ENCODE measurements around the gene USHBP1.

USHBP1 gene

GRCh38 chr19:17205237-17206140 is 59.1 kb downstream of the USHBP1 start:
- Histone ChIP-seq H3K27me3 (ENCODE audit: insufficient read depth, poor library complexity, severe bottlenecking) (no peaks in the 10 kb centered on the region), H3K4me3 (ENCODE audit: severe bottlenecking) (no peak overlapping the region), H3K4me1 (ENCODE audit: insufficient read depth, poor library complexity, severe bottlenecking) (no peaks in the 10 kb centered on the region), H3K27ac (ENCODE audit: poor library complexity, severe bottlenecking) (no peak overlapping the region), H3K36me3 (ENCODE audit: low read depth) (peaks cover 38% of the 10 kb centered on the region), H3K9me3 (ENCODE audit: severe bottlenecking) (no peaks in the 10 kb centered on the region)
- ATAC-seq (ENCODE audit: low read depth): peak; percentile 50; the same call in 1 of the 3 replicates
- peak; percentile 53 for TF ChIP-seq CTCF (IDR thresholded peaks at IDR 0.05; ENCODE audit: poor library complexity, severe bottlenecking)
- DNase-seq (ENCODE audit: low spot score): no peak

GRCh38 chr19:17202713-17203112 is 61.8 kb downstream of the USHBP1 start:
- no peak for TF ChIP-seq CTCF (IDR thresholded peaks at IDR 0.05; ENCODE audit: poor library complexity, severe bottlenecking)
- H3K4me1 ChIP-seq (ENCODE audit: insufficient read depth, poor library complexity, severe bottlenecking): no peaks in the 10 kb centered on the region
- H3K36me3 ChIP-seq (ENCODE audit: low read depth): peaks cover 42% of the 10 kb centered on the region
- no peaks in the 10 kb centered on the region for H3K9me3 ChIP-seq (ENCODE audit: severe bottlenecking)
- no peak for DNase-seq (ENCODE audit: low spot score)
- ATAC-seq (ENCODE audit: low read depth): no peak
- H3K27me3 ChIP-seq (ENCODE audit: insufficient read depth, poor library complexity, severe bottlenecking): no peaks in the 10 kb centered on the region
- no peak overlapping the region for H3K27ac ChIP-seq (ENCODE audit: poor library complexity, severe bottlenecking)
- H3K4me3 ChIP-seq (ENCODE audit: severe bottlenecking): no peak overlapping the region

GRCh38 chr19:17202249-17202648 is 62.3 kb downstream of the USHBP1 start:
- H3K27me3 ChIP-seq (ENCODE audit: insufficient read depth, poor library complexity, severe bottlenecking): no peaks in the 10 kb centered on the region
- DNase-seq (ENCODE audit: low spot score) (no peak), ATAC-seq (ENCODE audit: low read depth) (peak; percentile 65)
- H3K4me3 ChIP-seq (ENCODE audit: severe bottlenecking): no peak overlapping the region
- no peaks in the 10 kb centered on the region for H3K4me1 ChIP-seq (ENCODE audit: insufficient read depth, poor library complexity, severe bottlenecking)
- H3K9me3 ChIP-seq (ENCODE audit: severe bottlenecking): no peaks in the 10 kb centered on the region
- H3K36me3 ChIP-seq (ENCODE audit: low read depth): peaks cover 44% of the 10 kb centered on the region
- no peak overlapping the region for H3K27ac ChIP-seq (ENCODE audit: poor library complexity, severe bottlenecking)
- TF ChIP-seq CTCF (IDR thresholded peaks at IDR 0.05; ENCODE audit: poor library complexity, severe bottlenecking): no peak

- TF ChIP-seq CTCF (IDR thresholded peaks at IDR 0.05; ENCODE audit: poor library complexity, severe bottlenecking): no peak
- ATAC-seq (ENCODE audit: low read depth): no peak
These were observed 64.0 kb downstream of the USHBP1 start for GRCh38 chr19:17200408-17201079.

More at GRCh38 chr19:17200408-17201079, 64.0 kb downstream of the USHBP1 start:
- H3K27ac ChIP-seq (ENCODE audit: poor library complexity, severe bottlenecking): no peak overlapping the region
- H3K9me3 ChIP-seq (ENCODE audit: severe bottlenecking): no peaks in the 10 kb centered on the region
- no peaks in the 10 kb centered on the region for H3K4me1 ChIP-seq (ENCODE audit: insufficient read depth, poor library complexity, severe bottlenecking)
- peaks cover 43% of the 10 kb centered on the region for H3K36me3 ChIP-seq (ENCODE audit: low read depth)
- no peak for DNase-seq (ENCODE audit: low spot score)
- no peak overlapping the region for H3K4me3 ChIP-seq (ENCODE audit: severe bottlenecking)
- H3K27me3 ChIP-seq (ENCODE audit: insufficient read depth, poor library complexity, severe bottlenecking): no peaks in the 10 kb centered on the region

All from RWPE2 (cell line).